Limb (tissue), 2 donors: ENCODE measurements around the gene NUP50.
"Not testable (repeated sequence)": the region's sequence is repeated elsewhere in the genome, so short reads cannot be mapped to it uniquely, and the experiment has no call there.

ENCODE experiments used
- DNase-seq, 2 donors: peaks; one replicate each; pipeline ENCODE4 v3.0.0-alpha.2; 2016; ENCODE audit errors: extremely low spot score in 2 of 2

NUP50 gene

DNA sequence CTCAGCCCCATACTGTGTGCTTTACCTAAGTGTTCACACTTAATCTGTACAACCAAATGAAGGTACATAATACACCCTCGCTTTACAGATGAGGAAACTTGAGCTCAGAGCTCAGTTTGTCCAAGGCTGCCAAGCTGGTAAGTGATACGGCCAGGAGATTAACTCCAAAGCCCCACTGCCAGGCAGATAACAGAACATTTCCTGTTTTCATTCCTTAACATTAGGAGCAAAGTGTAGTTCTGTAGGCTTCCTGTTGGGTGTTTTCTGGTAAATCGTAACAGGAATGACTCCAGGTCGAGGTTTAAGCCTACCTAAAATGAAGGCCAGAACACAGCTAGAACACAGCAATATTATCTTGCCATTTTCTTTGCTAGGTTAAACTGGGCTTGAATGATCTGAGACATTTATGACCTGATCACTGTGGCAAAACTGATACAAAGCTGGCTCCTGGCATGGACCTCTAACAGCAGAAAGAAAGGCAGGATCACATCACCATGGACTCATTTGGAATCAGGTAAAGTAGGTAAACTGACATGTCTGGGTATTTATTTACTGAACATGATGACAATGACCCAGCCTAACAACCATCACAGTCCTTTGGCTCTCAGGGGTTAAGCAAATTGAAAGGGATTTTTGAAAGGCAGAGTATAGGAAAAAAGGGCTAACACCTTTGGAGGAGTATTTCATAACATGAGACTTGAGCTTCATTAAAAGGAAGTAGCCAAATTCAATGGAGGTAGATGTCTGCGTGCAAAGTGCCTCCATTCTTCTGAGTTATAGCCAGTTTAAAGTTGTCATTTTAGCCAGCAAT, 3.9 kb upstream of the NUP50 start:
- DNase-seq, result no peak

DNA sequence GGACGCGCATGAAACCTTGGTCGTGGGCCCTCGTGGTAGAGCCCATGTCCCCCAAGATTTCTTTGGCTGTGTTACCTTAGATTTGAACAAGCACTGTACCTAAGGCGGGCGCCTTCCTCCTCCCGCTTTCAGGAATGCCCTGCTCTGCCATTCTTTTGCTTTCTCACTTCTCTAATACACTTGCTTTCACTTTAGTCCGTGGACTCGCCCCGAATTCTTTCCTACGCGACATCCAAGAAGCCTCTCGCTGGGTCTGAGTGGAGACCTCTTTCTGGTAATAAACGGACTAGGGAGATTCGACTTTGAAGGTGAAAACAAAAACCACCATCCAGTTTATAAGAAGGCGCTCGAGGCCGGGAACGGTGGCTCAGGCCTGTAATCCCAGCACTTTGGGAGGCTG, 1.2 kb upstream of the NUP50 start:
- DNase-seq, result no peak

DNA sequence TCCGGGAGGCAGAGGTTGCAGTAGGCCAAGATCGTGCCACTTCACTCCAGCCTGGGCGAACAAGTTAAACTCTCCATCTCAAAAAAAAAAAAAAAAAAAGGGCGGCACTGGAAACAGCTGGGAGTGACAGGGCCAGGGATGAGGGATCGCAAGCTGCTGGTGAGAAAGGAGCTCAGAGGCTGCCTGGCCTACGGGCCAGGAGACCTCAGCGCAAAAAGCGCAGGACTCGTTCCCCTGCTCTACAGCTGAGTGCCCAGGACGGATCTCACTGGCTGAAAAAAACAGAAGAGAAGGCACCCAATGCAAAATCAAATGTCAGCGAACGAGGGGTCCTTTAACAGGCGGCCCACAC, 650 bp upstream of the NUP50 start:
- peak in 1 of 2 donors; percentile 22 for DNase-seq

DNA sequence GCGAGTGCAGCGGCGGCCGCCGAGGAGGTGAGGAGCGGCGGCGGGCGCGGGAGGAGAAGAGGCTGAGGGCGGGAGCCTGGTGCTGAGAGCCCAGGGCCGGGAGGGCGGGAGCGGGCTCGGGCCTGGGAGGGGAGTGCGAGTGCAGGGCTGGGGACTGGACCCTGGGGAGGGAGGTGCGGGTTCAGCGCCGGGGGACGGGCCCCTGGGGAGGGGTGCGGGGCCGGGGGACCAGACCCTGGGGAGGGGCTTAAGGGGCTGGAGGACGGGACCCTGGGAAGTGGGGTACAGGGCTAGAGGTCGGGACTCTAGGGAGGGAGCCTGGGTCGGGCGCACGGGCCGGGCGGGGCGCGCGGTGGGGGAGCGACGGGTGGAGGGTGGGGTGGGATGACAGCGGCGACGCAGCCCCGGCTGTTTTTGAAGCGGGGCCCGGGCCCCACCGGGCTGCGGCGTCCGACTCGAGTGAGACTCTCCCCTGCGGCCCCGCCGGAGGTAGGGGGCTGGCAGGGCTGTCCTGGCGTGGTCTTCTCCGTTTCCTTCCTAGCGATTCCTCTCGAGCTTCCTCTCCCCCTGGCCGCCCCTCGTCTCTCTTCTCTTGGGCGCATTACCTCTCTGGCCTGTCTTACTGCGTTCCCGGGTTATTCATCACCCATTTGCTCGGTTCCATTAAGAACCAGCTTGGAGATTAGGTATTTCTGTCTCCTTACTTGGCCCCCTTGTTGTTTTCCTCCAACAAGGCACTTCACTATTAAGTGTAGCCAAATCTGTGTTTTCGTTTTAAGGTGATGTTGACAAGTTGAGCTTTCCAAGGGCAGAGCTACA, 754 bp downstream of the NUP50 start:
- peak in 1 of 2 donors; percentile 68 for DNase-seq

DNA sequence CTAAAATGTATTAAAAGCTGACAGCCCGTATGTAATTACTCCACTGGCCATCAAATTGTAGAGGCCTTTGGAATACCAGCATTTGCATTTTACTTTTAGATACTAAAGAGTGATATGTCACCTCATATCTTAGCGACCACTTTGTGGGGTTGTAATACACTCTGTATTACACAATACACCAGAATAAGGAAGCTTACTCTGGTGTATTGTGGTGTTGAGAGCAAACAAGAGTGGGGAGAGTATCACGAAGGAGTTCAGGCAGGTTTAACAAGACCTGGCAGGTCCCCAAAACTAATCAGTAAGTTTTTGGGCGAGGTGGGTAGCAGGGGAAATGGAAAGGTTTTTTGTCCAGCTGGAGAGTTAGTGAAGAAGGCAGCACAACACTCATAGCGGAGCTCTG, 3.2 kb downstream of the NUP50 start:
- DNase-seq, result no peak

DNA sequence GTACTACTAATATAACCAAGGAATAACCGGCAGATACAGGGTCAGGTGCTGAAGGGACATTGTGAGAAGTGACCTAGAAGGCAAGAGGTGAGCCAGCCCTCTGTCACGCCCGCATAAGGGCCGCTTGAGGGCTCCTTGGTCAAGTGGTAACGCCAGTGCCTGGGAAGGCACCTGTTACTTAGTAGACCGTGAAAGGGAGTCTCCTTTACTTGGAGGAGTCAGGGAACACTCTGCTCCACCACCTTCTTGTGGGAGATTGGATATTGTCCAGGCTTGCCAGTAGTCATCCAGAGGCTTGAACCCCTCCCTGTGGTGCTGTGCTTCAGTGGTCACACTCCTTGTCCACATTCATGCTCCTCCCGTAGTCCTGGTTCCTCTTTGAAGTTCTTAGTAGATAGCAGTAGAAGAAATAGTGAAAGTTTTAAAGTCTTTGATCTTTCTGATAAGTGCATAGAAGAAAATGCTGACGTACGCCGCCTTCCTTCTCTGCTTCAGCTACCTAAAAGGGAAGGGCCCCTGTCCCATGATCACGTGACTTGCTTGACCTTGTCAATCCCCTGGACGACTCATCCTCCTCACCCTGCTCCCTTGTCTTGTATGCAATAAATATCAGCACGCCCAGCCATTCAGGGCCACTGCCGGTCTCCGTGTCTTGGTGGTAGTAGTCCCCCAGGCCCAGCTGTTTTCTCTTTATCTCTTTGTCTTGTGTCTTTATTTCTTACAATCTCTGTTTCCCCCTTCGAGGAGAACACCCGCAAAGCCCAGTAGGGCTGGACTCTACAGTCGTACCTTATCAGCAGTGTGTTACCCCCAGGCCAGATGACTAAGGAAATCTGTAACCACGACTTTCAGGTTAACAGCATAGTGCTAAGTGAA, 6.1 kb downstream of the NUP50 start:
- DNase-seq, result no peak

DNA sequence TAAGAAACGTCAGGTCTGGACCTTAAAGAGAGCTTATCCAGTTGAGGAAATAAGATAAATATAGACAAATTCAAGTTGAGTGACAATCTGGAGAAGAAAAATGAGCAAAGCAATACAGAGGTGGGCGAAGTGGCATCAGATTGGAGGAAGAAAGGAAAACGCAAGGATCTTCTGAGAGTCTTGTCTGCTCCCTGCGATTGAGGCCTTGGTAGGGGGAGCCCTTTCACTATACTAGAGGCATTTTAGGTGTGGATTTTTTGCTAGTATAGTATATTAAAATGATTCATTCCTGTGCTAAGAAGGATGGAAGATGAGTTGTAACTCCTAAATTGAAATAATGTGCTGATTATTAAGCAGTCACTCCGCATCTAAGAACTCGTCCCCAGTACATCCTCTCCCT, 8.1 kb downstream of the NUP50 start:
- DNase-seq, result no peak

DNA sequence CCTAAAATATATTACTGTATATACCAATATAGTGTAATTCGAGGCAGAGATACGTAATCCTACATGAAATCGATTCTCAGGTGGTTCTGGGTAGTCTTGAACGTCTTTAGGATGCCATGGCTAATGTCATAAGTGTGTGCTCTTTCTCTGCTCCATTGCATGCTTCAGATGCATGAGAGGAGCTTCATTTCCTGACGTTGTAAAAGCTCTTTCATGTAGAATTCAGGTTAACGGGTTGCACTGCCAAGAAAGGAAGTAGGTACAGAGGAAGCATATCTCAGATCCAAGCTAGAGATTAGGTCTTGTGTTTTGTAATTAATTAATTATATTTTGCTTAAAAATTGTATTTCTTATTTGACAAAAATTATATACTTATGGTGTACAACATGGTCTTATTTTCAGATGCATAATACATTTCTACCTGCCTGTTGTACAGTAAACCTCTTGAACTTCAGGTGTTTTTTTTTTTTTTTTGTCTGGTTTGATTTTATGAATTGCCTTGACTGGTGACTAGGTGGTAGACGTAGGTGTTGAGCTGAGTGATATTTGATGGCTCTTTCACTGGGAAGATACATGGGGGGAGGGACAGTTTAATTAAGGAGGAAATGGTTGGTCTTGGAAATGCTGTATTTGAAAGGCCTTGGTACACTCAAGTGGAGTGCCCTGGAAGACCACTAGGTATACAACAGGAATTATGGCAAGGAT, 9.3 kb downstream of the NUP50 start:
- no peak for DNase-seq

DNA sequence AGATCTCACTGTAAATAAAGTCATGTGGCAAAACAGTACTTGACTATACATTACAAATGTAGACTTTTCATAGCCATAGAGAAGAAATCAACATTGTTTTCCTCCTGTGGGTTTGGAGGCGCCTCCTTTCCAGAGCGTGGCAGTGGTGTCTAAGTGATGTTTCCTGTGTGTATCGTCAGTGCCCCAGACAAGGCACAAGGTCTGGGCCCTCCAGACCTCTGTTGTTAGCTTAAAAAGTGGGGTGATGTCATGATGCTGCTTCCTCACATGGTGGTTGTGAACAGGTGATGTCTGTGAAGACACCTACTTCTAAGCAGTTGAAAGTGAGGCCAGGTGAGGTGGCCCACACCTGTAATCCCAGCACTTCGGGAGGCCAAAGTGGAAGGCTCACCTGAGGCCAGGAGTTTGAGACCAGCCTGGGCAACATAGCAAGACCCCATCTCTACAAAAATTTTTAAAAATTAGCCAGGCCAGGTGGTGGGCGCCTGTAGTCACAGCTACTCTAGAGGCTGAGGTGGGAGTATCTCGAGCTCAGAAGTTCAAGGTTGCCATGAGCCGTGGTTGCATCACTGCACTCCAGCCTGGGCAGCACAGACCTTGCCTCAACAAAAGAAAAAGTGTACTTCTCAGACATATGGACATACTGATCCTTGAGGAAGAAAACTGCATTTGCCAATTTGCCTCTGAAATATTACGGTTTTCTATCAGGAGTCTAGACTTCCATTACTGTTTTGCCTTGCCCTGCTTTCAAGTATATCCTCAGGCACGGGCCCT, 15.7 kb downstream of the NUP50 start:
- no peak for DNase-seq

DNA sequence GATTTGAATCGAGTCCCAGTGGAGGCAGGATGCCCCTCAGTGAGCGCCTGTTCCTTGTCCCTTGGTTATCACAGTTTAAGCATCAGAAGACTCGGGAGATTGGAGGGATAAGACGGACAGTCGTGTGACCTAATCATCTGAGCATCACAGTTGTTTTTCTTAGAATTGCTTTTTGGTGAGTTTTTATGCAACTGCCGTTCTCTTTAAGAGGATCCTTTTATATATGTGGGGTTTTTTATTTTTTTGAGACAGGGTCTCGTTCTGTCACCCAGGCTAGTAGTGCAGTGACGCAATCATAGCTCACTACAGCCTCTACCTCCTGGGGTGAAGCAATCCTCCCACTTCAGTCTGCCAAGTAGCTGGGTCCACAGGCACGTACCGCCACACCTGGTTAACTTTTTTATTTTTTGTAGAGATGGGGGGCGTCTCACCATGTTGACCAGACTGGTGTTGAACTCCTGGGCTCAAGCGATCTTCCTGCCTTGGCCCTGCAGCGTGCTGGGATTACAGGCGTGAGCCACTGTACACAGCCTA, 16.5 kb downstream of the NUP50 start:
- DNase-seq, result no peak

DNA sequence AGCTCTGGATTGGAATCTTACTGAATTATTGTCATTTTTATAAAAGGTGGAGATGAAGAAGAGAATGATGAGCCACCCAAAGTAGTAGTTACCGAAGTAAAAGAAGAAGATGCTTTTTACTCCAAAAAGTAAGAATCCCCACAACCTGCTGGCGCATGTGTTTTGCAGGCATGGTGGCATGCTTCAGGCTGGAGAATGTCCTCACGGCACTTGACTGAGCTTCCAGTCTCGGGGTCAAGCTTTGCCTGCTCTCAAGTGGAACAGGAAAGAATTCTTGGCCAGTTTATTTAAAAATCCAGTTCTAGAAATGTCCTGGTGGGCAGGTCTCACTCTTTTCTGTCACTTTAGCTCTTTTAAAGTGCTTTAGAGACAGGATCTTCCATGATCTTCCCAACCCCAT, 17.5 kb downstream of the NUP50 start:
- no peak for DNase-seq

DNA sequence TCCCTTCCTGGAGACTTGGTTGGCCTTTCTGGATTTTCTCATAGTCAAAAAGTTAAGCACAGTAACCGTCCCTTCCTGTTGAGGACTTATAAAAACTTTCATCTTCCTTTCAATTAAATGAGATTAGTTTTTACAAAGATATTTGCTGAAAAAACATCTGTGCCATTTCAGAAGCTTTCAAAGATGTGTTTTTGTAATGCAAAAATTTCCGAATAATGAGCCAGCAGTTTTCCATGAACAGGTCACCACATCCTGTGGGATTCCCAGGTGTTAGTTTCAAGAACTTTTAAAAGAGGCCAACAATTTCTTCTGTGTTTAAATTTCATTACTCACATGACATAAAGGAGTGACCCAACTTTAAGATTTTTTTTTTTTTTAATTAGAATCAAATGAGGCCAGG, 18.0 kb downstream of the NUP50 start:
- DNase-seq, result no peak

DNA sequence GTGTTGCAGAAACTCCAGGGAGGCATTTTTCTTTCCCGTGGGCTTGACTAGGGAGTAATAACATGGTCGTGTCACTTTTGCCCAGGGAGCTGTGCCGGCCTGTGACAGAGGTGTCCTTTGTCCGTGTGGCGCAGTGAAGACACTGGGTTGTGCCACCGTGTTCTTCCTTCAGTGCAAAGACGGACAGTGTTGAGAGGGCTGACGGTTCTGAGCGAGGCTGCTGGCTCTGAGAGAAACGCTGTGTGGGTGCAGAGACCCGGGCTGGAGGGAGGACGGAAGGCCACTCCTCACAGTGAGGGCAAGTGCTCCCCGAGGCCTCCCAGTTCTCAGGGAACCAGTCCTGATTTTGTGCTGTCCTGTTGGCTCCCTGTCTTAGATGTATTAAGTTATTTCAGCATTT, 20.2 kb downstream of the NUP50 start:
- no peak for DNase-seq

DNA sequence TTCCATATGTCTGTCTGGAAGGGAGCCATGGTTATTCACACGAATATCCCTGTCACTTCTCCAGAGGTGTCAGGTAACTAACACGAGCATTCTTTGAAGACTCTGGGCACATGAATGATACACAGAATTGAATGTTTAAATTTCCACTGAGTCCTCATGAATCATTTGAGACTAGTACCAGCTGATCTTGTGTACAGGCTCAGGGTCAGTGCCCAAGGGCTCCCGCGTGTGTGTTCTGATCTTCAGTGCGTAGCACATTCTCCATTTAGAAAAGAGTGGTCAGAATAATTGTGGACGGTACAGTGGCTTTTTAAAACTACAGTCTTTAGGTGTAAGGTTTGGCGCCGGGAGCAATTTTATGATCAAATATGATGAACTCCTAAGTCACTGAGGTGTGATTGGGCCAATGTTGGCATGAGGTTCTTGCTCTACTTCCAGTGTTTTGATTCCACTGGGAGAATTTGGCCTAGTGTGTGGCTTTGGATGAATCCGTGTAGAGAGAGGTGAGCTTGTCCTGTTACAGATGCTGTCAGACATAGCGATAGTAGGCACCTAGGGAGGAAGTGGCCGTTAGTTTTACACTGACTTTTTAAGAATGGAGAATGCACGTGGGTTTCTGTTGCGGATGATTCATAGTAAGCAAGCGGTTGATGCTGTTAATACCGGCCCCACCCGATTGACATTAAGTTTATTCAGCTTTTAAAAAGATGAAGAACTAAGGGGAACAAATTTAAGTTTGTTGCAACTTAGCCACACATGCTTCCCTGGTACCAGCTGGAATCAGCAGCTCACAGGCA, 22.2 kb downstream of the NUP50 start:
- no peak for DNase-seq

DNA sequence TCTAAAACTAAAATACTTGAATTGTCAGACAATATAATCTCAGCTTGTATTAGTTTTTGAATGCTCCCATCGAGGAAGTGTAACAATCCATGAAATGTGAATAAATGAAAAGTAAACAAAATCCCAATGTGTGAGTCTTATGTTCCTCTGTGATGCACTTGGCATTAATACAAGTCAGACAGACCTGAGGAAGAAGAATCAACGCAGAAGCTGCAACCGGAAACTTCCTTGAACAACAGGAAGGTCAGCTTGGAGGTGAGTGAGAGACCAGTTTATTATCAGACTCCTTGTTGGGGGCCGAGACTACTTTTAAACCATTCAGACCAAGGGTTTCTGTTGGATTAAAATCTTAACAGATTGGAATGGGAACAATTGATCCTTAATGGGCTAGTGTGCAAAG, 24.2 kb downstream of the NUP50 start:
- DNase-seq, result no peak

DNA sequence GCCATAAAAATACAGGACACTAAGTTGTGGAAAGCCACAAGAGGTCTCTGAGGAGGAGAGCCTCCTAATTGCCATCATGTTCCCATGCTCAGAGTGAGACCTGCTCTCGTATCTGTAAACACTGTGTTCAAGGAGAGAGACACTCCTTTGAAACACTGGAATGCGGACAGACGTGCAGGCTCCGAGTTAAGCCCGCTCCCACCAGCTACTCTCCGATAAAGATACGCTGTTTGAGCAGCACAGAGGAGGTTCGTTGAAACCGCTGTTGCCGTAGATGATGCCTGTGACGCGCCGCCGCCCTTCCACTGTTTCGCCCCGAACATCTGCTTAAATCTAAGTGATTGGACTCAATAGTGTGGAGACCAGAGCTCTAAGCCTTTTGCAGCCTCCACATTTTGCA, 25.1 kb downstream of the NUP50 start:
- DNase-seq, result no peak

DNA sequence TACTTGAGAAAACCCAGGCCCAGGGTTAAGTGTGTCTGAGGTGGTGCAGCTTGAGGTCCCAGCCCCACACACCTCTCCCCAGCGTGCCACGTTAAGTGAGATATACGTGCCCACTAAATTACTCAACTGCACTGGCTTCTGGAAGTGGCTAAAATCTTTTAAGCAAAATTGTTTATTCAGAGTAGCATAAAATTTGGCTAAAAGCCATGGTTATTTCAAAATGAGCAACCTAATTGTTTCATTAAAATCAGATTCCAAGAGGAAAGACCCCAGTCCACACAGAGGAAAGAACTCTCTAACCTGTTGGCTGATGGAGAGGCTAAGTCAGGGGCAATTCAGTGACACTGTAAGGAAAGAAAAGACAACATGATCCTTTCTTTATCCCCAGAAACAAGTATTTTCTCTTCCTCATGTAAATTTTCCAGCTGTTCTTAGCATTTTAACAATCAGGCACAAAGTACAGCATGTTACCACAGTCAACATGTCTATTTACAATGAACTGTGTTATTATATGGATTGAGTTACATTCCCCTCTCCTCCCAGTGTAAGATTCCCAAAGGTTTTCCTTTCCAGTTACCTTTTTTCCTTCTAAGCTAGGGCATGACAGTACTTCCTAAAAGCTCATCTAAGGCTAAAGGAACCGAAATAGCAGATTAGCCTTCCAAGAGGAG, 26.6 kb downstream of the NUP50 start:
- no peak for DNase-seq

DNA sequence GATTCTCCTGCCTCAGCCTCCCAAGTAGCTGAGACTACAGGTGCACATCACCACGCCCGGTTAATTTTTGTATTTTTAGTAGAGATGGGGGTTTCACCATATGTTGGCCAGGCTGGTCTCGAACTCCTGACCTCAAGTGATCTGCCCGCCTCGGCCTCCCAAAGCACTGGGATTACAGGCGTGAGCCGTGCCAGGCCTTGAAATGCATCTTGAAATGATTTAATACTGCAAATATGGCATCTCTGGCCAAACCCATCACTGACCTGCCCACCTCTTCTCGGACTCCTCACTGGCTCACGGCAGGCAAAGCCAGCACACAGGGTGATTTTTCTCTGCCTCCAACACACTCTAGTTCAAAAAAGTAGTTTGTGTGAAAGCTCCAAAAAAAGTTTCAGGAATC, 28.0 kb downstream of the NUP50 start:
- DNase-seq, result not testable (repeated sequence)

DNA sequence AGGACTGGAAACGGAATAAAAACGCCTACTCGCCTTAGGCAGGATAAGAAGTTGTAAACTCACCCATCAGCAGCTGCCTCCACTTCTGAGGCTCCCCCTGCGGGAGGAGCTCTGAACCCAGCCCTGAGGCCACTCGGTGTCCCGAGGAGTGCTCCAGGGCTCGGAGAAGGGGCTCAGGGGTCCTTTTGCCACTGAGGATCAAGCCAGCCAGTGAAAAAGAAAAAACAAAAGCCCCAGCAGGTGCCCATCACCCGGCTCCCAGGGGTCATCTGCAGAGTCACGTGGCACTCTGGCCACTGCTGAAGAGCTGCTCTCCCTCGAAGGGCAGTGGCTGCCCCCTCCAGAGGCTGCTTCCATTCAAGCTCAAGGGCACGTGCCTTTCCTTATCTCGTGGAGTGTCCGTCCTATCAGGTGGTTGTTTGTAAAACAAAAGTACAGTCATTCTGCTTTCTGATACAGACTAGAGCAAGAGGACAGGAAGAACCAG, 29.0 kb downstream of the NUP50 start:
- no peak for DNase-seq
